ENCODE data around the gene GLI2.

Gene GLI2

DNA sequence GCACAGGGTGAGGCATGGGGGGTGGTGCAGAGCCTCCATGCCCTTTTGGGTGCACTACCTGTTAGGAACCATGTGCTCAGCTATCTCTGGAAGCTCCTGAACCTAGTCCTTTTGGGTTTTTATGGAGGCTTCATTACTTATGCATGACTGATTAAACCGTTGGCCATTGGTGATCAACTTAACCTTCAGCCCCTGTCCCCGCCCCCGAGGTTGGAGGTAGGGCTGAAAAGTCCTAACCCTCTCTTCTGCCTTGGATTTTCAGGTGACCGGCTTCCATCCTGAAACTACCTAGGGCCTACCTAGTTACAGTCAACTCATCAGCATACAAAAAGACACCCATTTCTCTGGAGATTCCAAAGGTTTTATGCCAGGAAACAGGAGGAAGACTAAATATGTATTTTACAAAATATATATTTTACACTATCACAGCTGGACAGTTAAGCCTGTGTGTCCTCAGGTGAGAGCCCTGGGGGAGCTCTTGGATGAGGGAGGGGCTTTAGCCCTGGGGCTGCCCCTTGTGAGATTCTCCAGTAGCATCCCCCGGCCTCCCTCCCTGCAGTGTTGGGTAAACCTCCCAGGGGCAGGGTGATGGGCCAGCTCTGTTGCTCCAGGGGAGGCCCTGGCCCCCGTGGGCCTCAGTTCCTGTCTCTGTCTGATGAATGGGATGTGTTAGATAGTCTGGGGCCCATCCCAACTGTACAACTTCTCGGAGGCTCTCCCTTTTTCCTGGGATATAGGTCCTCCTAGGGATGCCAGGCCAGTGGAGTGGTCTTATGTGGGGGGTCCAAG lies 24.1 kb downstream of the GLI2 start:
- no peak for DNase-seq

DNA sequence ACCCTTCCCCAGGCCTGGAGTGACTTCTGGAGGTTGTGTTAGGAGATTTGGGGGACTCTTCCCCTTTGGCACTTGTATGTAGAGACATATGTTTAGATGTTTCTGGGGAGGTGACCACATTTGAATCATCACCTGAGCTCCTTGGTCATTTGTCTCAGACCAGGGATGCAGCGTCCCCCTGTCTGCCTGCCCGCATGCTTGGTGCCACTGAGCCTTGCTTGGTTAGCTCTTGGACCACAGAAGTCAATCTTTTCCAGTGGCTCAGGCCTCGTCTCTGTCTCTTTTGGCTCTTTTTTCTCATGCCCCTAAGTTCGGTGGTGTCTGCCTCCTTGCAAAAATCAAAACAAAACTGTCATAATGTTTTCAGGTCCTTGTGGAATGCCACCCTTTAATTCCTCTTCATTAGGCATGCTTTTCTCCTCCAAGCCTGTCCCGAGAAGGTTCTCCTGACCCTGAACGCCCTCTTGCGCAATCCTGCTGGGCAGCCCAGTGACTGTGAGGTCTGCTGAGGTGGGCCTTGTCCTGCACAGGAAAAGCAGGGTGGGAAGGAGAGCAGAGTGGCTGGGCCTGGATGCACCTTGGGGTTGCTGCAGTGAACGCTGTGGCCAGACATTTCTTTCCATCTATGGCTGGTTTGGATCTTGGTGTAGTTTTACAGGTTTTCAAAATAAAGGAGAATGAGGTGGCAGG lies 24.9 kb downstream of the GLI2 start:
- DNase-seq = no peak

DNA sequence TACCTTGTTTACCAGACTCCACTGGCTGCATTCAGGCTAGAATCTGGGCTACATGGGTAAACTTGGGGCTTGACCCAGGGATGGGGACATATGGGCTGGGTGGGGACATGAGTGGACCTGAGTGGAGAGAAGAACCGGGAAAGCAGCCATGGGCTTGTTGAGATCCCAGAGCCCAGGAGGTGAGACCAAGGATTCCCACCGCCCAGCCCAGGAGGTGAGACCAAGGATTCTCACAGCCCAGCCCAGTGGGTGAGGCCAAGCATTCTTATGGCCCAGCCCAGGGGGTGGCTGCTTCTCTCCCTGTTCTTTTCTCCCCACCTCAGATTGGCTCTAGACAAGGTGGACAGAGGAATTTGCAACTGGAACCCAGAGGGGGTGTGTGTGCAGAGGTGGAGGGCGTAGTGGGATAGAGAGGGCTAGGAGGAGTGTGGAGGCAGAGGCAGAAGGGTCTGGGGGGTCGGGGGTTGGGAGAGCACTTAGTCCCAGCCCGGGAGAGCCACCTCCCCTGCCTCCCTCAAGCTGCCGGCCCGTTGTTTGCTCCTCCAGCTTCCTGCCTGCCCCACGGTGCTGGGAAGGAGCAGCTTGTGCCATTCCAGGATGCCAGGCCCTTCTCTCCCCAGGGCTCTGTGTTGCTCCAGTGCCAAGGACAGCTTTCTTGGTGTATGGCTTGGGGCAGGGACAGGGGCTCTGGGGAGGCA lies 25.6 kb downstream of the GLI2 start:
- no peak for DNase-seq

DNA sequence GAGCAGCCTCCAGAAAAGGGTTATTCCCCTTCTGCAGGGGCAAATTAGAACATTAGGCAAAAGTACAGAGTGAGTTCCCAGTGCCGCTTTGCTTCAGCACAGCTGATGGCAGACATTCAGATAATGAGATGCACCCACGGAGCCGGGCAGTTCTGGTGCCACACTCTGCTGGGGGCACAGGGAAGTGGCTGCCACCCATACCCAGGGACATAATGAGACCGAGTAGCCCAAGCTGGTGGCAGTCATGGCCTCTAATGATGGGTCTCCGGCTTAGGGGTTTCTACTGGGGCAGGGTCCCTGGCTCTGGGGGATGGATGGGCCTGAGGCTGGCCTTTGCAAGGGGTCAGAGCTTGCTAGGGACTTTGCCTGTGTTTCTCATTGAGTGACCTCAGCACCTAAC lies 26.2 kb downstream of the GLI2 start:
- DNase-seq = no peak

DNA sequence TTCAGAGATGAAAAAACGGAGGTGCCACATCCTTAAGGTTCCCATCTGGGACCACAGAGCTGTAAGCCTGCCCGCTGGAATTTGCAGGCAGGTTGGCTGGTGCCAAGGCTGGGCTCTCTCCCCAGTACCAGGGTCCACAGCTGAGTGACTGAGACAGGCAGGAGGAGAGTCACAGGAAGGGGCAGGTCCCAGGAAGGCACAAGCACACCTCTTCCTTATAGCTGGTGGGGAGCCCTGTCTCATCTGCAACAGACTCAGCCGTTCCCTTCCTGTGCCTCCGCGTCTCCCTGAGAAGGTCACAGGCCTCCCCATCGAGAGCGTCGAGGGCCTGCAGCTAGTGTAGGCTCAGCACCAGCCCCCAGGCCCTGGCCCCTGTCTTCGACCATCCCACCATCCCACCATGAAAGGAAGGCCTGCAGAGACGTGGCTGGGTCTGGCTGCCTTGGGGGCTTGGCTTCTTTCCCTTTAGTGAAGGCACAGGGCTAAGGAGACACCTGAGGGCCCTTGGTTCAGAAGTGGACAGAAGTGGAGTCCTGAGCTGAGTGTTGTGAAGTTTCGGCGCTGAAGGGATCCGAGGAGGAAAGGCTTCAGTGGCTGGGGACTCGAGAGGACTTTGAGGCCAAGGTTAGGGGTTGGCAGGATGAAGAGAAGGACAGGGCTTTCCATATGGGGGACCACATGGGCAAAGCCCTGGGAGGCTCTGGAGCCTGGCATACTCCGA lies 26.8 kb downstream of the GLI2 start:
- DNase-seq = no peak

DNA sequence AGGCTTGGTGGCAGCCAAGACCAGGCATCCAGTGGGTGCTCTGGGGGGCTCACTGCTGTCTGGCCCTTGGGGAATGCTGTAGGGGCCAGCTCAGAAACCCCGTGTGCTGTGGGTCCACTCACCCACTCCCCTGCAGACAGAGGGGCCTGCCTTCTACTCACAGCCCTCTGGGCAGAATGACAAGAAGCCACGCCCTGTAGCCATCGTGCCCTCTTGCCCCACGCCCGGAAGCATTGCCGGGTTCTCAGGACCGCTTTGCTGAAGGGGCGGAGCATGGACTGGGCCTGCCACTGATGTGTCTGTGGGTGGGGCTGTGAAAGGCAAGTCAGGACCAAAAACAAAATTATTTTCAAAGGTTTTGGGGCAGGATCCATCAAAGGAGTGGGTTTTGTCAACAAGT lies 27.8 kb downstream of the GLI2 start:
- DNase-seq = no peak

DNA sequence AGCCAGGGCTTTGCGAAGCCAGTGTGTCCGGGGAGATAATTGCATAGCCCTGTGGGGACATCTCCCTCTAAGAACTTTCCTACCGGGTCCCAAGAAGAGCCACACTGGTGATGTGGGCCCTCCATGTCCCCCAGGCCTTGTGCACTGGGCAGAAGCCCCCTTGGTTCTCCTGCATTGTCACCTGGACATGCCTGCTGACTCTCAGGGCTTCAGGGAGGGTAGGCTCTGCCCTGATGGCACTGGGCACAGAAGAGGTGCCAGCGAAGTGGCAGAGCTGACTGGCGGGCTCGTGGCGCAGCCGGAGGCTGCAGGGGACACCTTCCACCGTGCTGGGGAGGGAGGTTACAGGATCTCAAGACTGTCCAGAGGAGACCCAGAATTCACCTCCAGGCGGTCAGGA lies 28.3 kb downstream of the GLI2 start:
- no peak for DNase-seq

DNA sequence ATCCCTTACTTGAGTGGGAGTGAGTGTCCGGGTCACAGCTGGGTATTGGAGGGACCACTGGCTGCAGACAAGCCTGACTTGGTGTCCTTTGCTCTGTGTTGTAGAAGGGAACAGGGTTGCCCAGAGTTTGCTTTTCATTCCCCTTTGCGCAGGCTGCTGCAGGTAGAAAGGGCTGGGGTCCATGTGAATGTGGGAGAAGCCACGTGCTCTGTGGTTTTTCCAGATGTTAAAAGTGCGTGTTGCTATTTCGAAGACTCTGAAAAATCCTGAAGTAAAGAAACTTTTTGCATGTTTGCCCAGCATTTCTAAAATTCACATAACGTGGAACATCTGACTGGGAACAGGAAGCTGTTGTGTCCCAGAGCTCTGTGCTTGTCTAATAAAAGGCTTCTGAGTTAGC lies 28.8 kb downstream of the GLI2 start:
- no peak for DNase-seq

DNA sequence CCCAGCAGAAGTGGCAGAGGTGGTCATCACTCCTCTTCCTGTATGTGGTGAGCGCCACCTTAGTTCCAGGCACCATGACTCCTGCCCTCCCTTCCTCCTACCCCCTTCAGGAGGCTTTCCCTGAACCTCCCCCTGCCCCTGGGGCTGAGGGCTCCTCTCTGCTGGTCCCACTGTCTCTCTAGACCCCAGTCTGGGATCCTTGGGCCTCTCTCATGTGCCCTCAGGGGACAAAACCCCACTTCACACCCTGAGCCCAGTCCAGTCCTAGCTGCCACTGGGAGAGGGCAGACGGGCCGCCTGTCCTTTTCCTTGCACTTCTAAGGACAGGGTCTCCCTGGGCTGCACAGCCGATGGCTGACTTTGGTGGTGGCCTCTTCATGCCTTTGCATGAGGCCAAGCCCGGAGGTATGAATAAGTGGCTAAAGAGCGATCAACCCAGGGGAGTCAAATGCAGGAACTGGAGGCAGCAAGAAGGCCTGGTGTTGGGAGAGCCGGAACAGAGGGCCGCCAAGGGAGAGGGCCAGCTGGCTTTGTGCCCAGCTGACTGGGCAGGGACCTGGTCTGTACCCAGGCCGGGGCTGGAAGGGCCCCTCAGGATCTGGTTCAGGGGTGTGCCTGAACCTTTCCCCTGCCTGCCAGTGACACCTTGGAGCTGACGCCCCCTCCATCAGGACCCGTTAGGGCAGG lies 29.5 kb downstream of the GLI2 start:
- DNase-seq = no peak

DNA sequence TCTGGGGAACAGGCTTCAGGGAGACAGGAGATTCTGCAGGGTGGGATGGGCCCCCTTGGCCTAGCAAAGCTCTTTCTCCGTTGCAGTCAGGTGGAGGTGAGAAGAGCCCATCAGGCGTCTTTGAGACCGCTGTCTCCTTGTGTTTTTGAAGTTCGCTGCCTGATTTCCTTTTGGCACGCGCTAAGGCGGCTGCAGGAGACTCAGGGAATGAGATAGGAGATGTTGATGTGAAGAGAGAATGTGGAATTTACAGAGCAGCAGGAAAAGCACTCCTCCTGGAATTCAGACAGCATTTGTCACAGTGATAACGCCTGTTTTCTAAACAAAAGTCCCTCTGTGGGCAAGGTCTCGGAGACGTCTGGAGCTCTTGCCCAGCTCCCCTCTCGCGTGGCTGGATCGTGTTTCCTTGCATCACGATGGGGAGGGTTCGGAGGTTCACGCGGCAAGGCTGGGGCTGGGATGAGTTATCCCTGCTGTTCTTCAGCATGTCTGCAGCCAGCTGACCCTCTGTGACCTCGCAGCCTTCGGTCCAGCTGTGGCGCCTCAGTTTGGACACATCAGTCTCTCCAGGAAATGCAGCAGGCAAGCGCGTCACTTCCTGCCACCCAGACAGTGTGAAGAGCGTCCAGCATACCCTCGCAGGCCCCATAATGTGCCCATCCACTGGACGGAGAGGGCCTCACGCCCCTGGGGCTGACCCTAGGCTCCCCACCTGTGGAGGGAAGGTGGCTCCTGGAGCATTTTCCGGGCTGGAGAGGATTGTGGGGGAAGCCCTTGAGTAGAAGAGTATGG lies 30.2 kb downstream of the GLI2 start:
- DNase-seq = no peak

DNA sequence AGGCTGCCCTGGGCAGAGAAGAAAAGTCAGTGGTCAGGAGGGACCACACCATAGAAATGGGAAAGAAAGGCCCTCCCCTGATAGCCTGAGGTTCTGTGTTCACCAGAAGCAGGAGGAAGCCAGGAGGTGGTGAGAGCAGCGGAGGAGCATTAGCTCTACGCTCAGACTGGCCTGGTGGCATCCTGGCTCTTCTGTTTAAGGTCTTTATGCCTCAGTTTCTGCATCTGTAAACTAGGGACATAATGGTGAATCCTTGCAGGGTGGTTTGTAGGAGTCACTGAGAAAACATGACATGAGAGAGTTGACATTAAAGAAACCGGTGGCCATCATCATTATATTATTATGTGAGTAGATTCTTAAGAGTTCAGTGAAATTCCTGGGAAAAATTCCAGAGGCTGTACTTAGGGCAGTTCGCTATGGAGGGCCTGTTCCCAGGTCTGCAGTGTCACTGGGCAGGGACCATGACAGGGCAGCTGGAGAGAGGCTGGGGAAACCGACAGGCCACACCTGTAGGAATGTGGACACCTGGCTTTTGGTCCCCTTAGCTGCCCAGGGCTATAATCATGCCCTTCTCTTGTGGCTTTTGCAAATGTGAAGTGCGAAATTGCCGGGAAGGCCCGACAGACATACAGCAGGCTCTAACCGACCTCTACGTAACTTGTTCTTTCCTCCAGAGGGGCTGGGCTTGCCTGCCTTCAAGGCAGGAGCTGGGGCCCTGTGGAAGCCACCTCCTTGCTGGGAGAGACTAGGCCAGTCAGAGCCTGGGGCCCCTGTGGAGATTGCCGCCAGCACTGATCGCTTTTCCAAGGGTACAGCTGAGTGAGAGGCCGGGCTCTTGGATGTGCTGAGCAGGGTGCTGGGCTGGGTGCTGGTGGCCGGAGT lies 31.0 kb downstream of the GLI2 start:
- no peak for DNase-seq

DNA sequence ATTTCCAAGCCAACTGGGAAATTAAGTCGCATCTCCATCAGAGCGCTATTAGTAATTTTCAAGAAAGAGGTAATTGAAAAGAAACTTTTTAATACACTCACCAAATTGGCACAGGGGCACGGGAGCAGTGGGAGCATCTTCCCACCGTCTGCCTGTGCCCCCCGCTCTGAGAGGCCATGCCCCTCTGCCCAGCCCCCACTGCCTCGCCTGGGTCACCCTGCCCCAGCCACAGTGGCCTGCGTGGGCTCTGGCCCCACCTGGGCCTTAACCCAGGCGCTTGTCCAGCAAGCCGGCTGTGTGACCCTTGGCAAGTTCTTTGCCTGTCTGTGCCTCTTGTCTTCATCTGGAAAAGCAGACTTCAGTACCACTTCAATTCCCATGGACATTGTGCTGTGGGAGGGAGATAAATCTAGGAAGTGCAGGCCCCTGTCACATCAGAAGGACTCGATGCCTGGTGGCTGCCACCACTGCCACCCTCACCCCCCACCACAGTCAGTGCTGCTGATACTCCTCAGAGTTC lies 31.9 kb downstream of the GLI2 start:
- no peak for DNase-seq

DNA sequence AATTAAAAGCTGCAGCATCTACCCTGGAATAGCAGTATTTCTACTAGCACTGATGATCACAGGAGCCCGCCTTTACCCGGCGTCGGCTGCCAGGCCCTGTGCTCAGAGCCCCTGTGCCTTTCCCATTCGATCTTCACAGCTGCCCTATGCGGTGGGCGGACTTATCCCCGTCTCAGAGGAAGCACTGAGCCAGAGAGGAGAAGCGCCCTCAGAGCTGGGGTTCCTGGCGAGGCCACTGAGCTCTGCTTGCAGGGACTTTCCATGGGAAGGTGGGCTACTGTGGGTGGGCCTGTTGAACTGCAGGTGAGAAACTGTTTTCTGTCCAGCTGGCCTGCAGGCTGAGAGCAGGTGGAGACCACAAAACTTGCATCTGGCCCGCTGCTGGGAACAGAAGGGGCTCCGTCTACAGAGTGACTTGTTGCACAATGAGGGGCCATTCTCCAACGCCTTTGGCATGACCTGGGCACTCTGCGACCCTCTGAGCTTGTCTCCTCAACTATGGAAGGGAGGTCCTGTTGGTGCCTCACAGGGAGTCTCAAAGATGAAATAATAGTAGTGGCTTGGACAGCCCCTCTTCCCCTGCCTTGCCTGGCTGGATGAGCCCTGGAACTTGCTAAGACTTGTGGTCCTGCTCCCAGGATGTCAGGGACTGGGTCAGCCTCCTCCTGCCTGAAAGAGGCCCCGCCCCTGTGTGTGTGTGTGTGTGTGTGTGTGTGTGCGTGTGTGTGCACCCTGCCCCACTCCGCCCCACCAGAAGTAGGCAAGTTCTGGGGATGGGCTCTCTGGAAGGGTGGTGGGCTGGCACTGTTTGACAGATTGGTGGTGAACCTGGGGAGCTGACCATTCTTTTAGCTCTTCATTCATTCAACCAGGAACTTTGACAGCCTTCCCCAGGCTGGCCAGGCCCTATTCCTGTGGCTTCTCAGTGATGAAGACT lies 32.7 kb downstream of the GLI2 start:
- DNase-seq = no peak

DNA sequence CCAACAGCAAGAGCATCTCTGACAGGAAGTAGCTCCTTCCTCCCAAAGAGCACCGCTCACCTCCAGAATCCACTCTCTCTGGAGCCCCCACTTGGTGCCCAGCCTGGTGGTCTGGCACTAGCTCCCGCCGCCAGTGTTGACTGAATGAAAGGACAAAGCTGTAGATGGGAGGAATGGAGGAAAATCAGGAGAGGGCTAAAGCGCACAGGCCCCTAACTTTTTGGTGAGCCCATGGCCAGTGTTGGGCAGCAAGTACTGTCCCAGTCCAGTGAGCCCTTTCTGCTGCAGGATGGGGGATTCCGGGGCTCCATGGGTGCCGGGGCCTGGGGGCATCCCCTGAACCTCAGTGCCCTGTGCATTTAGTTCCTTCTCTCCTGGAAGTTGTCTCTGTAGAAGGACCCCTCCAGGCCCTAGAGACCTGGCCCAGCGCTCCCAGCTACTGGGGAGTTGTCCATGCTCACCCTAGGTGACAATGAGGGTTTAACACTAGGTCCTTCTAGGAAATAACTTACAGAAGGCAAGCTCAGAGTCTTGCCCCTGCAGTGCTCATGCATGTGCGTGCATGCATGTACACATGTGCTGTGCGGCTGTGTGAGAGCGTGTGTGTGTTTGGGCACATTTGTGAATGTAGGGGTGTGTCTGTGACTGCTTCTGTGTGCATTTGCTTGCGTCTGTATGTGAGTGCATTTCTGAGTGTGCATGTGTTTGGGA lies 33.6 kb downstream of the GLI2 start:
- DNase-seq = no peak

DNA sequence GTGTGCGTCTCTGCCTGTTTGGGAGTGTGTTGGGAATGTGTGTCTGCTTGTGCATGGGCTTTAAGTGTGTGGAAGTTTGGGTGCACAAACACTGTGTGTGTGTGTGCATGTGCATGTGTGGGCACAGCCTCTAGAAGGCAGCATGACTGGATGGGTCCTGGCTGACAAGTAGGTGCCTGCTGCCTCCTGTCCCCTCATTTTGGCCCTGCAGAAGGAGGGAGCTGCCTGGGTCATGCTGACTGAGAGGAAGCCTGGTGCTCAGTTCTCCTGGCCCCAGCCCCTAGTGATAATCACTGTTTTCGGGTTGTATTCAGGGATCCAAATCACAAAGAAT lies 34.1 kb downstream of the GLI2 start:
- DNase-seq = no peak

DNA sequence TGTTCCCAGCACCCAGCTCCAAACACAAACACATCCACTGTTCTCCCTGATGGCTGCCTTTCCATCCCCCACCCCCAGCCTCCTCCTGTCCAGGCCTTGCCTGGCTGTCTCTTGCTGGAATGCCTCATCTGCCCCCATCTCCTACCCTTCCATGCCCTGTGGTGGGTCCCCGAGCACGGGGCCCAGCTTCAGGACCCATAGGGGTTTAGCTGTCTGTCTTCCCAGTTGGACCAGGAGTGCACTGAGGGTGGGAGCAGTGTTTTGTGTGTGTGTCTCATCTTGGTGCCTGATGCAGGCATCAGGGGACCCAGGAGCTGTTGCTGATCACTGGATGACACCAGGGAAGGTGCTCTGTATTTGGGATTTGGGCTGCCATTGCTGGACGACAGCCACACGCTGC lies 34.5 kb downstream of the GLI2 start:
- DNase-seq = no peak

DNA sequence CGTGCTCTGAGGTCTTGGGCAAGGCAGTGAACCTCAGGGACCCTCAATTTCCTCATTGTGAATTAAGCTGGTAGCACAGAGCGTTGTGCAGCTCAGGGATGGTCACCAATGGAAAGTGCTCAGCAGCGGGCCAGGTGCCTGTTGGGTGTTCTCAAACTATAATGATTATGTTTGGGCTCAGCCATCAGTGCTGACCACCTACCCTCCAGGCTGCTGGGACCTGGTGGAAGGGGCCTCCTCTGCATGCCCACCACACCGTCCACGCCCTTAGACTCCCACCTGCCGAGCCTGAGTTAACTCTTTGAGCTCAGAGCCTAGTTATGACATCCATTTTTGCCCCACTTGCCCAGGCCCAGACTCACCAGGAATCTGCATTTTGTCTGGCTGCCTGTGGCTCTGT lies 35.0 kb downstream of the GLI2 start:
- no peak for DNase-seq

DNA sequence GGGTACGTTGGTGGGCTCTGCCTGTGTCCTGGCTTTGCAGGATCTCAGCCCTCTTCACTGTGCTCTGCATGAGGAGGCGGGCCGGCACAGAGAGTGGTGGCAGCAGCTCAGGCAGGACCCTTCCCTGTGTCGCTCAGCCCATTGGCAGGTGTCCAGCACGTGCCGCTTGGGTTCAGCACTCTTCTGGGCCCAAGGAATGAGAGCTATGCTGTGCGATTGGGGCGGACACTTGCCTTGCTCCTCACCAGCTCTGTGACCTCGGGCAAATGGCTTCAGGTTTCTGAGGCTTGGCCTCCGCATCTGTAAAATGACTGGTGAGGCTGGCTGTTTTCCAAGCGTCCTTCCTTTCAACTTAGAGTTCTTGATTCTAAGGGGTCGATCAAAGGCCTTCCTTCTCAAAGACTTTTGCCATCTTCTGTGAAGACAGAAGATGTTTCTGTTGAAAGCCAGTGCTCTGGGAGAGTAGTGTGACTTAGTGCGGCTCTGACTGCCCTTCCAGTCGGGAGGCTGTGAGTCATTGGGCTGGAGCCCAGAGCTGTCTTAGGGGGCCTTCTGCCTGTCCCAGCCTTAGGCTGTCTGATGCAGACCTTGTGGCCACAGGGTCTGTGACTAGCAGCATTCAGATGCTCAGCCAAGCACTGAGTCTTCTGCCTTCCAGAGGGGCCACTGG lies 35.6 kb downstream of the GLI2 start:
- DNase-seq = no peak

Data from NCI-H2107 (cell line).